Body of pancreas (tissue), 4 donors: ENCODE measurements around the gene GGTA1.

Experiments used
- POLR2A ChIP-seq, 3 donors: fragments of 450-650 bp; IDR thresholded peaks; one replicate each; pipeline ENCODE4 v1.6.1; 2016; ENCODE audit warnings: antibody characterized with exemption in 3 of 3, mild to moderate bottlenecking in 2 of 3
- TF ChIP-seq, protein P1 (sequence below), 7 experiments: fragments of 450-650 bp in 4 of 7; fragments of 200-600 bp in 3 of 7; sonication (generic) in 3 of 7; IDR thresholded peaks; one replicate each; pipeline ENCODE4 v1.5.1; 2016 to 2019; ENCODE audit warnings: antibody characterized with exemption in 7 of 7

DNA sequence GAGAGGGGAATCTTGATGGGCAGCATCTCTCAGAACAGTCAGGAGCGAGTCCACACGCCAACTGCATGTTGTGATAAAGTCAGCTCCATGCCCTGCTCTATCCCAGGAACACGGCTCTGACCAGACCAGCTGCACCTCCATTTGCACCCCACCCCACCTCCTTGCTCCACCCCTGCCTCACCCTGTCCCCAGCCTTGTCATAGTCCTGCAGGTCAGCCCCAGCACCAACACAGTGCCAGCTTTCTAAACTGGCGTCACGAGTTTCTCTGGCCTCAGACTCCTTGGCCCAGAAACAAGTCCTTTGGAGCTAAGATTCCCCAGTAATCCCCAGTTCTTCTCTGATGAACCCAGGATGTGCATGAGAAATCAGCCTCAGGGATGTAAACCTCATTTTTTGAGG is 23.5 kb downstream of the GGTA1 start:
- no peak for TF ChIP-seq POLR2A (IDR thresholded peaks at IDR 0.05)
- TF ChIP-seq, protein P1, sequence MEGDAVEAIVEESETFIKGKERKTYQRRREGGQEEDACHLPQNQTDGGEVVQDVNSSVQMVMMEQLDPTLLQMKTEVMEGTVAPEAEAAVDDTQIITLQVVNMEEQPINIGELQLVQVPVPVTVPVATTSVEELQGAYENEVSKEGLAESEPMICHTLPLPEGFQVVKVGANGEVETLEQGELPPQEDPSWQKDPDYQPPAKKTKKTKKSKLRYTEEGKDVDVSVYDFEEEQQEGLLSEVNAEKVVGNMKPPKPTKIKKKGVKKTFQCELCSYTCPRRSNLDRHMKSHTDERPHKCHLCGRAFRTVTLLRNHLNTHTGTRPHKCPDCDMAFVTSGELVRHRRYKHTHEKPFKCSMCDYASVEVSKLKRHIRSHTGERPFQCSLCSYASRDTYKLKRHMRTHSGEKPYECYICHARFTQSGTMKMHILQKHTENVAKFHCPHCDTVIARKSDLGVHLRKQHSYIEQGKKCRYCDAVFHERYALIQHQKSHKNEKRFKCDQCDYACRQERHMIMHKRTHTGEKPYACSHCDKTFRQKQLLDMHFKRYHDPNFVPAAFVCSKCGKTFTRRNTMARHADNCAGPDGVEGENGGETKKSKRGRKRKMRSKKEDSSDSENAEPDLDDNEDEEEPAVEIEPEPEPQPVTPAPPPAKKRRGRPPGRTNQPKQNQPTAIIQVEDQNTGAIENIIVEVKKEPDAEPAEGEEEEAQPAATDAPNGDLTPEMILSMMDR (IDR thresholded peaks at IDR 0.05) = no peak
